GM12801 (cell line): Measurements from ENCODE around the gene PRTFDC1.

Source experiments
- TF ChIP-seq, protein P1 (sequence below): IDR thresholded peaks from one replicate; pipeline ENCODE4 v1.5.1; 2011; ENCODE audit warnings: control low read depth; ENCODE audit not compliant: insufficient read length; ENCODE audit errors: extremely low read depth

The PRTFDC1 gene

DNA sequence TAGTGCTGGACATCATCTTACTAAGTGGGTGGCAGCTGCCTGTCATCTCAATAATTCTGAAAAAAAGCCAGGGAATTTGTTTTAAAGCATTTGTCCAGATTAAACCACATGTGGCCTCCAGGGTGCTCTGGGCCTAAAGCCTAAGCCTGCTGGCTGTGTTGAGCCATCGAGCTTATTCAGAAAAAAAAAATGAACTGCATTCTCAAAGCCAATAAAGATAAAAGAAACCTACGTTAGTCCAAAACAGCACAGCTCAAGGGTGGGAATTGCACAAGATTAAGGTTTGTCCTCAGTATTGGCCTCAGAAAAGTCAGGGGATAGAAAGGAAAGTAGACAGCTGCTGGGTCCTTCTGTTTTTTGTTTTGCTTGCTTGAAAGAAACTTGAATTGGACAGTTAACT, 22.6 kb upstream of the PRTFDC1 start:
- TF ChIP-seq, protein P1, sequence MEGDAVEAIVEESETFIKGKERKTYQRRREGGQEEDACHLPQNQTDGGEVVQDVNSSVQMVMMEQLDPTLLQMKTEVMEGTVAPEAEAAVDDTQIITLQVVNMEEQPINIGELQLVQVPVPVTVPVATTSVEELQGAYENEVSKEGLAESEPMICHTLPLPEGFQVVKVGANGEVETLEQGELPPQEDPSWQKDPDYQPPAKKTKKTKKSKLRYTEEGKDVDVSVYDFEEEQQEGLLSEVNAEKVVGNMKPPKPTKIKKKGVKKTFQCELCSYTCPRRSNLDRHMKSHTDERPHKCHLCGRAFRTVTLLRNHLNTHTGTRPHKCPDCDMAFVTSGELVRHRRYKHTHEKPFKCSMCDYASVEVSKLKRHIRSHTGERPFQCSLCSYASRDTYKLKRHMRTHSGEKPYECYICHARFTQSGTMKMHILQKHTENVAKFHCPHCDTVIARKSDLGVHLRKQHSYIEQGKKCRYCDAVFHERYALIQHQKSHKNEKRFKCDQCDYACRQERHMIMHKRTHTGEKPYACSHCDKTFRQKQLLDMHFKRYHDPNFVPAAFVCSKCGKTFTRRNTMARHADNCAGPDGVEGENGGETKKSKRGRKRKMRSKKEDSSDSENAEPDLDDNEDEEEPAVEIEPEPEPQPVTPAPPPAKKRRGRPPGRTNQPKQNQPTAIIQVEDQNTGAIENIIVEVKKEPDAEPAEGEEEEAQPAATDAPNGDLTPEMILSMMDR, result no peak

DNA sequence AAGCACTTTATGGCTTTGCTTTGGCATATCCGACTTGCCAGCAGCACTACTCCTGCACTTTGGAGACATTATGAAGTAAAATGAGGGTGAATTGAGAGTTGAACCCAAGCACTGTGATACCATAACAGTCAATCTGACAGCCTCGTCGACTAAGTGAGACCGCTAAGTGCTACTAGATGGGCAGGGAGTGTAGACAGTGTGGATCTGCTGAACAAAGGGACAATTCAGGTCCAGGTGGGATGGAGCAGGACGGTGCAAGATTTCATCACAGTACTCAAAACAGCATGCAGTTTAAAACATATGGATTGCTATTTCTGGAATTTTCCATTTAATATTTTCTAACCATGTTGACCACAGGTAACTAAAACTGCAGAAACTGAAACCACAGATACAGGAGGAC, 20.8 kb upstream of the PRTFDC1 start:
- TF ChIP-seq, protein P1, result no peak

DNA sequence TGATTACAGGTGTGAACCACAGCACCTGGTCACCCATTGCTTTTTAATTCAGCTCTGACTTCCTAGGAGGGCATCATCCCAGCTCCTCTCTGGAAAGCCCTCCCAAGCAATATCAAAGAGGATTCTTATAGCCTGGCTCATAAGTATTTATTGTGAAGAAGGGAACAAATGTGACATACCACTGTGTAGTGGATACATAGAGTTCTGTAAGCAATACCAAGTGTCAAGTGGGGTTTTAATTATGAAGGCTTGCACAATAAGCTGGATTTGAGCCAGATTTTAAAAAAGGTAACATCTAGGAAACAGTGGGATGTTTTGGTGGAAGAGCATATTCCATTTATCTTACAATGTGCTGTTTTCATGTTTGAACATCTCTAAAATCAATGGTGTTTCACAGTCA, 19.0 kb upstream of the PRTFDC1 start:
- TF ChIP-seq, protein P1, result no peak

DNA sequence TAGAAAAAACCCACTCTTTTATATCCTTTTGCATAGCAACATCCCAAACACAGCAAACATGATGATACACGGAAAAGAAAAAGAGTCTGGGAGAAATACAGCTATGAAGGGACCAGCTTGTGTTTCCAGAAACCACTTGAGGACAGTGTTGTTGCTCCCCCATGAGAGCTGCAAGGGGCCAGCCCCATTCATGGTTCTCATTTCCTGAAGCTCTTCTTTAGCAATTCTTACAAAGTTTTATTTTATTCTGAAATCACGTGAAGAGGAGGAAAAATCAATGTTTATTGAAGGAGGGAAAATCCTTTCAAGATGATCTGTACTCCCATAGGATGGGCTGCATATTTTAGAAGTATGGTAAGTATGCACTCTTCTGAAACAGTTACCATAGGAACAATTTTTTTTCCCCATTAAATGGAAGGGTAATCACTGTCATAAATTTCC, 17.5 kb upstream of the PRTFDC1 start:
- TF ChIP-seq, protein P1, result no peak

DNA sequence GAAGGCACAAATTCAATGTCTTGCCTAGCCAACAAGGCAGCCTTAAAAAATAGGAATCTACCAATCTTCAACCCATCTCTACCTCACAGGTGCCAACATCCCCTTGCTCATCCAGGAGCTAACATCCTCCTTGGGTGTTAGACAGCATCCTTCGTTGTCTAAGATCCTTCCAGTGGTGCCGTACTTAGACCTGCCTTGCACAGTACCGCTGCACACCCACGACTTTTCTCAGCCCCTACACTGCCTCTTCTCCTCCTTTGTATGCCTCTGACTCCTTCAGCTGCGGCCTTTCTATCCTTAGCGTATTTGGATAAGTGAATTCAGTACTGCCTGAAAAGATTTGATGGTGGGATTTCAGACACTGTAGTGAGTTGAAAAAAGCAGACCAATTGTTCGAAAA, 15.9 kb upstream of the PRTFDC1 start:
- TF ChIP-seq, protein P1, result no peak

DNA sequence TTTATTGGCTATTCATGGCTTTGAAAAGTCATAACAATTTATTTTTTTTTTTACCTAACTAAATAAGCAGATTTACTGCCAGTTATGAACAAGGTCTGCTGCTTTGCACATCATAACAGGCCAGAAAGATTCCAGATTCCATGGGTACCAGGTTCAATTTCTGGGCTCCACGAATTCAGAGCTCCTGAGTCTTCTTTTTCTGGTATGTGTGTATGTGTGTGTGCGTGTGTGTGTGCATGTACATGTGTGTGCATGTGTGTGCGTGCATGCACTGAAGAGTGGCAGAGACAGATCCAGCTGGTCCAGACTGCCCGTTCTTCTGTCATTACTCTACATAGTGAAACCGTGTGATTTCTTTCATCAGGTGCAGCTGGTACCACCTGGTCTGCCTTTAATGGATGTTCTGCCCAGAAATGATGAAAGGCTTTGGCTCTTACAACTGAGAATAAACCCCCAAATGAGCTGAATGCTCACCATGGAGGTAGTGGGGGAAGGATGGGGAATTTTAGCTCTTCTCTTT, 14.6 kb upstream of the PRTFDC1 start:
- TF ChIP-seq, protein P1, result no peak

DNA sequence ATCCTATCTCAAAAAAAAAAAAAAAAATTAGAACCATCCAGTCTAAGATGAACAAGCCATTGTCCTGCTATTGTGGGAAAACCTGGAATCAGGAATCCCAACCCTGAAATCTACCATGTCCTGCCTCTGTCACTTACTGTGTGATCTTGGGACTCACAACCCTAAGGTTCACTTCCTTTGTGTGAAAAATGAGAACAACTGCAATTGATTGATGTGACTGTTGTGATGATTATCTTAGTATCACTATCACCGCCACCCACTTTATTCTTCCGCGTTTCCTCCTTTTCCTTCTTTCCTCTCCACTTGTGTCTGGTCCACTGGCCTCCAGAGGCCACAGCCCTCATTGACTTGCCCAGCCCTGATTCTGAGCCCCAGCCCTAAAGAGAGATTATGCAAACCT, 12.6 kb upstream of the PRTFDC1 start:
- TF ChIP-seq, protein P1, result no peak

DNA sequence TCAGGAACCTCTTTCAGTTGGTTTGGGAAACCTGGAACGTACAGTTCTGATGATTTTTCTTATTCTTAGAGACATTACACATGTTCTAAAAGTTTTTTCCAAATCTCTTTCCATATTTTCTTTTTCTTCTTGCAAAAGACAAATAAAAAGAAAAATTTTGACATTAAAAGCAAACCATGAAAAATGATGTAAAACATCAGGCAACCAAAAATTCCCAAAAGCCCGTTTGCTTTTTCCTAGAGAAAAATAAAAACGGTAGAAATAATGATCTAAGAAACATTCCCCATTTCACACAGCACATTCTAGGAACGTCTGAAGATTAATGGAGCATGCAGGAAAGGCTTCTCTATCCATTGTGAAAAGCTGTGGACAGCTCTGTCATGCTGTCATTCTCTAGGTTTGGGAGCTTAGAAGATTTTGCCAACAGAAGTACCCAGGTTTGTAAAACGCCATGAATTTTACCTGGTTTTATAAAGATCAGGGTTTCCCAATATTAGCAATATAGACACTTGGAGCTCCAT, 11.2 kb upstream of the PRTFDC1 start:
- TF ChIP-seq, protein P1, result no peak
